ENCODE measurements around the gene HSD11B1. TPM values are rescaled to one million over a fixed set of nuclear protein-coding genes. Genes with fewer than 3 reads are reported as not detected.
A peak's percentile ranks its signal among the peaks of the same experiment; 100 is the strongest.

The HSD11B1 gene
- total RNA-seq, 1 donor from 2014 or later, result 16.9 TPM

GRCh38 chr1:209755926-209756614 lies 51.4 kb downstream of the HSD11B1 start, which contains the start of gene TRAF3IP3:
TSS of gene TRAF3IP3 (plus strand) at chr1:209756053. CDS start at chr1:209760040, 3,987 bp downstream.
- peak within 1 kb of the TSS; percentile 58 for H3K27ac ChIP-seq
- ATAC-seq (peak; percentile 85), DNase-seq (no peak)
- no peaks in the 10 kb centered on the region for H3K9me3 ChIP-seq
- peaks cover 7% of the 10 kb centered on the region for H3K4me1 ChIP-seq
- H3K4me3 ChIP-seq, result peak within 1 kb of the TSS; percentile 41
- no peaks in the 10 kb centered on the region for H3K36me3 ChIP-seq
- no peak for TF ChIP-seq CTCF (IDR thresholded peaks at IDR 0.05)
- intact Hi-C loops (cut with DNase I), result no loop called here
- H3K27me3 ChIP-seq, result no peaks in the 10 kb centered on the region

- peak overlapping the region; percentile 41 for H3K4me3 ChIP-seq
- no peaks in the 10 kb centered on the region for H3K36me3 ChIP-seq
- intact Hi-C loops (cut with DNase I), result no loop called here
- no peaks in the 10 kb centered on the region for H3K9me3 ChIP-seq
- H3K27me3 ChIP-seq, result no peaks in the 10 kb centered on the region
- peaks cover 7% of the 10 kb centered on the region for H3K4me1 ChIP-seq
- ATAC-seq, result peak; percentile 62
- peak overlapping the region; percentile 32 for H3K27ac ChIP-seq
- DNase-seq, result no peak
- TF ChIP-seq CTCF (IDR thresholded peaks at IDR 0.05), result no peak
Measured at GRCh38 chr1:209756615-209757445, 52.2 kb downstream of the HSD11B1 start.

GRCh38 chr1:209758400-209758799 lies 53.8 kb downstream of the HSD11B1 start:
- Histone ChIP-seq H3K27ac (no peak overlapping the region), H3K36me3 (no peaks in the 10 kb centered on the region), H3K9me3 (no peaks in the 10 kb centered on the region), H3K4me3 (no peak overlapping the region), H3K4me1 (peaks cover 7% of the 10 kb centered on the region), H3K27me3 (no peaks in the 10 kb centered on the region)
- intact Hi-C loops (cut with DNase I), result no loop called here
- no peak for DNase-seq
- ATAC-seq, result no peak
- no peak for TF ChIP-seq CTCF (IDR thresholded peaks at IDR 0.05)

- H3K27ac ChIP-seq, result no peak overlapping the region
- H3K27me3 ChIP-seq, result no peaks in the 10 kb centered on the region
- TF ChIP-seq CTCF (IDR thresholded peaks at IDR 0.05), result no peak
- no peak overlapping the region for H3K4me3 ChIP-seq
- no peaks in the 10 kb centered on the region for H3K9me3 ChIP-seq
- intact Hi-C loops (cut with DNase I), result no loop called here
- peaks cover 7% of the 10 kb centered on the region for H3K4me1 ChIP-seq
- DNase-seq (no peak), ATAC-seq (no peak)
- no peaks in the 10 kb centered on the region for H3K36me3 ChIP-seq
Measured at GRCh38 chr1:209759829-209760359, 55.2 kb downstream of the HSD11B1 start.

- Histone ChIP-seq H3K27me3 (no peaks in the 10 kb centered on the region), H3K27ac (no peak overlapping the region), H3K9me3 (no peaks in the 10 kb centered on the region), H3K4me3 (no peak overlapping the region), H3K4me1 (no peaks in the 10 kb centered on the region), H3K36me3 (no peaks in the 10 kb centered on the region)
- peak; percentile 42 for ATAC-seq
- no peak for DNase-seq
- no peak for TF ChIP-seq CTCF (IDR thresholded peaks at IDR 0.05)
- intact Hi-C loops (cut with DNase I), result no loop called here
Measured at GRCh38 chr1:209761011-209761635, 56.5 kb downstream of the HSD11B1 start.

All from upper lobe of right lung (tissue), 1 donor.